IgD-negative memory B cell (primary cell): ENCODE data around the gene WWOX. TPM values are rescaled to one million over a fixed set of nuclear protein-coding genes. Genes with fewer than 3 reads are reported as not detected.

Source experiments
- H3K27ac Mint-ChIP-seq, 3 donors: one replicate each; pipeline ENCODE4 v1.8.0; 2020 to 2022; ENCODE audit warnings: mild to moderate bottlenecking in 3 of 3, mixed read lengths in 3 of 3, moderate library complexity in 1 of 3
- H3K27me3 Mint-ChIP-seq: one replicate; pipeline ENCODE4 v1.8.0; 2021; ENCODE audit warnings: mixed read lengths
- H3K36me3 Mint-ChIP-seq: one replicate; pipeline ENCODE4 v1.8.0; 2020; ENCODE audit warnings: mild to moderate bottlenecking, mixed read lengths
- H3K4me1 Mint-ChIP-seq, 3 donors: one replicate each; pipeline ENCODE4 v1.8.0; 2020 to 2022; ENCODE audit warnings: mixed read lengths in 3 of 3, mild to moderate bottlenecking in 1 of 3
- H3K4me3 Mint-ChIP-seq, 4 donors: one replicate each; pipeline ENCODE4 v1.8.0; 2020 to 2022; ENCODE audit warnings: mild to moderate bottlenecking in 4 of 4, mixed read lengths in 4 of 4, moderate library complexity in 3 of 4
- H3K9me3 Mint-ChIP-seq, 3 donors: one replicate each; pipeline ENCODE4 v1.8.0; 2020 to 2021; ENCODE audit warnings: mixed read lengths in 3 of 3, mild to moderate bottlenecking in 1 of 3
- polyA plus RNA-seq: library from polyadenylated mRNA; unstranded; fragments of 300-500 nt; fragmentation: Illumina TruSeq; gene quantifications from one replicate; pipeline ENCODE4 v1.2.3, GENCODE V29; 2021

The WWOX gene
- polyA plus RNA-seq, 1 donor from 2014 or later, result 12.2 TPM

DNA sequence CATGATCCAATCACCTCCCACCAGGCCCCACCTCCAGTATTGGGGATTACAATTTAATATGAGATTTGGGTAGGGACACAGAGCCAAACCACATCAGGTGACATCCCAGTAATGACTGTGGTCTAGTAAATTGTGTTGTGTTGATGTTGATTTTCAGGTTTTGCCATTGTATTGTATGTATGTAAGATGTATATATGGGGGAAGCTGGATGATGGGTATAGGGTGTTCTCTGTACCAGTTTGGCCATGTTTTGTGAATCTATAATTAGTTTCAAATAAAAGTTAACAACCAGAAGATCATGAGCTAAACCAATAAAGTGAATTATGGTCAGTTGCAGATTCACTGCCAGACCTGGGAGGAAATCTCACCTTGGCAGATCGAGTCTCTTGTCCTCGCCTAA lies 283.7 kb downstream of the WWOX start:
- Mint-ChIP-seq H3K9me3 (peaks cover 0 to 2% (median 1%) of the 10 kb centered on the region in 3 donors), H3K27me3 (no peaks in the 10 kb centered on the region), H3K36me3 (peaks cover 6% of the 10 kb centered on the region), H3K27ac (no peak overlapping the region), H3K4me3 (no peak overlapping the region), H3K4me1 (no peaks in the 10 kb centered on the region)

DNA sequence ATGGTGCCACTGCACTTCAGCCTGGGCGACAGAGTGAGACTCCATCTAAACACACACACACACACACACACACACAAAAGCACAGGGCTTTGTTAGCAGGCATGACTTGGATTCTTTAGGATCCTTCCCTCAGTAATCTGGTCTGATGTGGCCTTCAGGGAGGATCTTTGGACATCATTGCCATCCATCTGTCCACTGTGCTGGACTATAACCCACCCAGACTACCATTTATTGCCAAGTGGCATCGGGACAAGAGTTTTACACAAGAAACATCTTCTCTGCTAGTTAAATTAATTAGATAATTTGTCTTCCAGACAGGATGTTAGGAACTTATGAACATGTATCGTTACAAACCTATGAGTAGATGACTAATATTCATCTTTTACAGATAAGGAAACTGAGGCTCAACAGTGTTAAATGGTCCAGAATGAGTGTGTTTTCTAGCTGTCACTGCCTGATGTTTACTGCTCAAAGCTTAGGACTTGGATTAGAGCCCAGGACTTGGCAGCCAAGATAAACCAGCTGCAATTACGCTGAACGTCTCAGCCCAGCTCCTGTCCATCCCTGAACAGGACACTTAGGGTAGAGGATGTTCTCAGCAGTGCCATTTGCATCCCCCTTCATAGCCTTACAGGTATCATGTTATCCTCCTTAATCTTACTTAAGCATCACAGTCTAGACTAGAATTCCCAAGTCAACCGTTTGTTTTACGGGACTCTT lies 285.8 kb downstream of the WWOX start:
- no peak overlapping the region for H3K27ac Mint-ChIP-seq
- H3K4me3 Mint-ChIP-seq, result no peak overlapping the region
- no peaks in the 10 kb centered on the region for H3K27me3 Mint-ChIP-seq
- H3K4me1 Mint-ChIP-seq, result no peaks in the 10 kb centered on the region
- peaks cover 0 to 2% (median 1%) of the 10 kb centered on the region in 3 donors for H3K9me3 Mint-ChIP-seq
- peaks cover 12% of the 10 kb centered on the region for H3K36me3 Mint-ChIP-seq

DNA sequence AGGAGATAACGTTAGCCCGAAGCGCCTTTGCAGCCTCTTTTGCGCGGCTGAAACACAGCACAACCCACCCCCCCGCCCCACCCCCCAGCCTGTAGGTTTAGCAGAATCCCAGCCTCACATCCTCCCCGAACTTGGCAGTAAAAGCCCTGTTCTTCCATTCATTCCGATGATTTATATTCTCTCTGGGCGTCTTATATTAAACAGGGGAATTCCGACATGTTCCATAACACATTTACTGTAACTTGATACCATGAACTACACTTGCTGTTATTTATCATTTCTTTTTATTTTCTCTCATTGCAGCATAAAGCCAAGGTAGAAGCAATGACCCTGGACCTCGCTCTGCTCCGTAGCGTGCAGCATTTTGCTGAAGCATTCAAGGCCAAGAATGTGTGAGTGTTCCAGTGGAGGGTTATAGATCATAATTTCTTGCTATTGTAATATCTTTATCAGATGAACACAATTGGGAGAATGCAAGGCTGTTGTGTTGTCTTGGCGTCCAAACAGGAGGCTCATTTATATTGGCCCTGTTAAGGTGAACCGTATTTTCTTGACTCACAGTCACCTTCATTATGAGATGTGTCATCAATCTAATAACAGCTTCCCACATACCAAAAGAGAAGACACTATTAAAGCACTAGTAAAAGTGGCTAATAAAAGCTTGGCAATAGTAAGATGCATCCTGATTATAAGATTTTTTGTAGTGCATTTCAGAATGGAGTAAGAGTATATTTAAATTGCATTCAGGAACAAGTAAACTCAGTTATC lies 287.3 kb downstream of the WWOX start:
- Mint-ChIP-seq H3K4me3 (no peak overlapping the region), H3K4me1 (no peaks in the 10 kb centered on the region), H3K27me3 (no peaks in the 10 kb centered on the region), H3K9me3 (peaks cover 0 to 2% (median 1%) of the 10 kb centered on the region in 3 donors), H3K36me3 (peaks cover 15% of the 10 kb centered on the region), H3K27ac (no peak overlapping the region)

DNA sequence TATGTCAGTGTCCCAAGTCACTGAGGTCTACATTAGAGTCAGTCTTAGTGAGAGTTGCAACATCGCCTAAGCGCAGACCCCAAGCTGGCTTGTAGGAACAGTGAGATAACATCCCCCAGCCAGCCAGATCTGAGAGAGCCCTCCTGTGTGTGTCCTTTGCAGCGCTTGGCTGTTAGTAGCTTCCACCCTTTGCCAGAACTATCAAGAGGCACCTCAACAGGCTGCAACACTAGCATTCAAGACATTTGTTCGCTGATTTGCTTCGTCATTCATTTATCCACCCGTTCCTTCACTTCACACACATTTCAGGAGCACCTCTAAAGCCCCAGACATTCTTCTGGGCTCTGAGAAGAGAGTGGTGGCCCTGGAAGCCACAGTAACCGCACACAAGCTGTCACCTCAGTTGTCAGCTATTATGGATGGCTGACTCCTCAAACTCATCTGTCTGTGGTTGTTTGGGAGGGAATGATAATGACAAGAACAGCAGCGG lies 289.6 kb downstream of the WWOX start:
- Mint-ChIP-seq H3K36me3 (peaks cover 15% of the 10 kb centered on the region), H3K9me3 (no peaks in the 10 kb centered on the region), H3K27ac (no peak overlapping the region), H3K4me3 (no peak overlapping the region), H3K4me1 (no peaks in the 10 kb centered on the region), H3K27me3 (no peaks in the 10 kb centered on the region)

DNA sequence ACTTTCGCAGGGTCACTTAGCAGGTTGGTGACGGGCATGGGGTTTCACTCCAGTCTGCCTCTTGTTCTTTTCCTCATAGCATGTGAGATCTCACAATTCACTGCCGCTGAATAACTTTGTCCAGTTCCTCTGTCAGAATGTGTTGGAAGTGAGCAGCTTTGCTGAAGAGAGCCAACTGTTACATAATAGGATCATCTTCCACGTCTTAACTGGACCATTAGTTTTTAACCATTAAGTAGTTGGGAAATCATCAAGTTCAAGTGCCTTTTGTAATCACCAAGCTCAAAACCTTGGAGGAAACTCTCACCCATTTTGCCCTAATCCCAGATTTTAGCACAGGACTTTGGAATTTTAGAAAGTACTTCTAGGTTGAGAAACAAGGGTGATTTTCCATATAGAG lies 290.6 kb downstream of the WWOX start:
- Mint-ChIP-seq H3K4me3 (no peak overlapping the region), H3K4me1 (no peaks in the 10 kb centered on the region), H3K27me3 (no peaks in the 10 kb centered on the region), H3K9me3 (no peaks in the 10 kb centered on the region), H3K36me3 (peaks cover 15% of the 10 kb centered on the region), H3K27ac (no peak overlapping the region)

DNA sequence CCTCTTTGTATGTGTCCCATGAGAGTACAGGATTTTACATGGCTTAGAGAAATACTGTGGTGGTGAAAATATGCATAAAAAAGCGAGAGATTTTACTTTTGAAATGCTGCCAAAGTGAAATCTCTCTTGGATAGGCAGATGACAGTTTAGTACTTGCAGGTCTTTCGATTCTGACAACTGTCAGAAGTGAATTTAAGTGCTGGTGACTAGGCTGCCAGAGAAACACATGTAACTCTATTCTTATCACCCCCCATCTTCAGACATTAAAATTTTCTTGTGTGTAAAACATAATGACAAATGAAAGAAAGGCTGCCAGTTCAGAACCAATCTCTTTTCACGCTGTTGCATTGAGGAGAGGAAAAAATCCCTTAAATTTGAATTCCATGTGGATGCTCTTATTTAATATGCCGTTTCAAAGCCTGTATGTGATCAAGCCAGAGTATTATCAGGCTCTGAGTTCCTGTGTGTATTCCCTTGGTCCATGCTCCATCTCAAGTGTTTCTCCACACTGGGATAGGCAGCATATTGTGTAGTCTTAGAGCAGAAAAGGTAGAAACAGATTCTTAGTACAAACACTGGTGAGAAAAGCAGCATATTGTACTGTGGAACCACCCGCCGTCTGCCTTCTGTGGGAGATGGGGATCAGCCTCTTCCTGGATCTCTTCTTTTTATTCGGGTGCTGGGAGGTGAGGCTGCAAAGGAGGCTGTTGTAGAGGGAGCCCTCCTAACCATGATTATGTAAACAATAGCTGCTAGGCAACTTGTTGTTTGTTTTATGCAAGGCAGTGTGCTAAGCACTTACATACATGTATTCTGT lies 291.3 kb downstream of the WWOX start:
- peaks cover 15% of the 10 kb centered on the region for H3K36me3 Mint-ChIP-seq
- H3K9me3 Mint-ChIP-seq, result no peaks in the 10 kb centered on the region
- H3K27ac Mint-ChIP-seq, result no peak overlapping the region
- H3K27me3 Mint-ChIP-seq, result no peaks in the 10 kb centered on the region
- no peaks in the 10 kb centered on the region for H3K4me1 Mint-ChIP-seq
- no peak overlapping the region for H3K4me3 Mint-ChIP-seq

DNA sequence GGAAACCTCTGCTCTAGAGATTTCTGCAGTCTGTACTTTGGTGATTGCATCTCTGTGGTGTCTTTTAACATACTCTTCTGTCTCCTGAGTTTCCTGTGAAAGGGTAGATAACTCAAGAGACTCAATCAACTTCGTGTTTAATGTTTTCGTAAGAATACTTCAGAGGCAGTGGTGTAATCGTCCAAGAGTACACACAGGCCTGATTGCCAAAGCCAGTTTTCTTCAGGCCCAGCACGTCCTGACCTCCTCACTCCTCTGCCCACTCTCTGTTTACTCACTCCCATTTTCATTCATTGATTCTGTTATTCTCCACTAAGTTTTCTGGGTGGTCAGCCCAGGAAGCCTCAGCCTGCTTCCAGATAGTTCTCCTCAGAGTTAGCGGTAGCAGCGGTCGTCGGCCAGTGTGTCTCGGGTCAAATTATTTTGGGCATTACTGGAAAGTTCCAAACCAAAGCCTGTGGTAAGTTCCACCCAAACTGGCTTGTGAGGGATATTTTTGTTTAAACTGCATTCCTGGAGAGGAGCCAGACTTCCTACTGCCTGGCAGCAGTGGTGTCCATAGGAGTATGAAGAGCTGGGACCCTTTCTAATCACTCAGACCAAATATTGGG lies 293.2 kb downstream of the WWOX start:
- H3K4me1 Mint-ChIP-seq, result no peaks in the 10 kb centered on the region
- H3K27me3 Mint-ChIP-seq, result no peaks in the 10 kb centered on the region
- no peak overlapping the region for H3K4me3 Mint-ChIP-seq
- no peak overlapping the region for H3K27ac Mint-ChIP-seq
- peaks cover 10% of the 10 kb centered on the region for H3K36me3 Mint-ChIP-seq
- no peaks in the 10 kb centered on the region for H3K9me3 Mint-ChIP-seq

DNA sequence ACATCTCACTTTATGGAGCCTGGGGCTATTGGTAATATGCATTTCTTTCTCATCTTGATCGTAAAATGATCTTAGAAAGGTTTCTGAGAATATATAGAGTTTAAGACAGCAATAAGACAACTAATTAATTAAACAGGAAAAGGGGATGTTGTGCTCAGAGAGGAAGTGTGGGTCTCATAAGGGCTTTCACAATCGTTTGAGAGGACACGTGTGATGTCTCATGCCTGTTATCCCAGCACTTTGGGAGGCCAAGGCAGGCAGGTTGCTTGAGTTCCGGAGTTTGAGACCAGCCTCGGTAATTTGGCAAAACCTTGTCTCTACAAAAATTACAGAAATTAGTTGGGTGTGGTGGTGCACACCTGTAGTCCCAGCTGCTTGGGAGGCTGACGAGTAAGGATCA lies 295.6 kb downstream of the WWOX start:
- no peaks in the 10 kb centered on the region for H3K27me3 Mint-ChIP-seq
- H3K27ac Mint-ChIP-seq, result peak overlapping the region in 1 of 3 donors; percentile 17
- no peaks in the 10 kb centered on the region for H3K9me3 Mint-ChIP-seq
- peak overlapping the region in 1 of 4 donors; percentile 30 for H3K4me3 Mint-ChIP-seq
- H3K4me1 Mint-ChIP-seq, result no peaks in the 10 kb centered on the region
- H3K36me3 Mint-ChIP-seq, result peaks cover 3% of the 10 kb centered on the region

DNA sequence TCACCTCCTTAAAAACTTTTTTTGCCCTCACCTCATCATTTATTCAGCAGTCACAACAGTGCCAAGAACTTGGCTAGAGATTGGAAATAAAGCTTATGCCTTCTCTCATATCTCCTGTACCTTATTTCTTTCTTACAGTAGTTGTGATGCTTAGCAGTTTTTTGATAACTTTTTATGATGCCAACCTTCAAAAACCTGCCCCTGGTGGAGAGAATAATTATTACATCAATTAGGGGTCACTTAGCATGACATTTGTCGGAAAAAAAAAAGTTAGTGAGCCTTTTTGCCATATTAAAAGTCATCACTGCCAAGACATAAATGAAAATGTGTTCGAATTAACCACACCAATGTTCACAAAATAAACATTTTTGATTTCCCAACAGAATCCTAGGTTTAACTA lies 296.6 kb downstream of the WWOX start:
- Mint-ChIP-seq H3K4me1 (no peaks in the 10 kb centered on the region), H3K9me3 (no peaks in the 10 kb centered on the region), H3K27me3 (no peaks in the 10 kb centered on the region), H3K4me3 (no peak overlapping the region), H3K27ac (no peak overlapping the region), H3K36me3 (no peaks in the 10 kb centered on the region)

DNA sequence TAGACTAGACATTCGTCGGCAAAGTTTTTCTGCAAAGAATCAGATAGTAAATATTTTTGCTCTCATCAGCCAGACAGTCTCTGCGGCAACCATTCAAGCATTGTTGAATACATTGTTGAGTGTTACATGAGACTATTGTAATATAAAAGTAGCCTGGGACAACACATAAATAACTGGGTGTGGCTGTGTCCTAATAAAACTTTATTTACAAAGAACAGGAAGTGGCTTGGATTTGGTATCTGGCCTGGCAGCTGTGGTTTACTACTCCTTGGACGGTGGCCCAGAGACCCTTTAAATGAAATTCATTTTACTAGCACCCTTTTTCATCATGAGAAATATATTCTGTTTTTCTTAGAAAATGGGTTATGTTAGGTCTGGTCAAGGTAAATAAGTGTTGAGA lies 297.2 kb downstream of the WWOX start:
- H3K36me3 Mint-ChIP-seq, result no peaks in the 10 kb centered on the region
- no peaks in the 10 kb centered on the region for H3K4me1 Mint-ChIP-seq
- H3K27ac Mint-ChIP-seq, result no peak overlapping the region
- no peaks in the 10 kb centered on the region for H3K27me3 Mint-ChIP-seq
- no peaks in the 10 kb centered on the region for H3K9me3 Mint-ChIP-seq
- H3K4me3 Mint-ChIP-seq, result no peak overlapping the region

DNA sequence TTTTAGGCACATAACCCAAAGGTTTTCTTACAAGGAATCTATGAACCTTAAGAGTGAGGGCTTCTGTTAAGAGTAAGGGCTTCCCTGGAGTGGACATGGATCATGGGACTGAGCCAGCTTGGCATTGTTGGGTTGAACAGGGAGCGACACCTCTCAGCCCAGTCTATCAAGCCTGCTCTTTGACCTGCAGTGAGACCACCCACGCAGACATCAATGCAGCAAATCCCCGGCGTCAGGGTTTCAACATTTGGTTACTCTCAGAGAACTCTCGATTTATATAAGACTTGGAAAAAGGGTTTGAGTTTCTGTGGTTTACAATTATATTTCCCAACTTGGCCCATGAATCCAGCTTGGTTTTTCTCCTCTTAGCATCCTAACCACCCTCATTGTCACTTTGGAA lies 299.9 kb downstream of the WWOX start:
- Mint-ChIP-seq H3K27me3 (no peaks in the 10 kb centered on the region), H3K36me3 (no peaks in the 10 kb centered on the region), H3K27ac (no peak overlapping the region), H3K4me1 (no peaks in the 10 kb centered on the region), H3K4me3 (no peak overlapping the region), H3K9me3 (no peaks in the 10 kb centered on the region)

DNA sequence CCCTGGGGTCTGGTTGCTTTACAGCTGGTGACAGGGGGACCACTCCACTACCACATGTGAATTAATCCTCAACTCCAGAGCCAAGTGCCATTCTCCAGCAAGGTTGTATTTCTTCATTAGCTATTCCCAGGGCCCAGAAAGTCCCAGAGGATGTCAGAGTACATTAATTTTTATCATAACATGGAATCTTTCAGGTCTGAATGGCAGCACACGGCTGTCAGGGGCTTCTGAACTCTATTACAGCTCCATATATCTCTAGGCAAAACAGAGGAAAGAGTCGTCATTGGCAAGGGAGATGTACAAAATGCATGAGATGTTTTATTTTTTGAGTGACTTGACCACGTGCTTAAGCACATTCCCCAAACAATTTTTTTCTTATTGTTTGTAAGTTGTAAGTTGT lies 303.4 kb downstream of the WWOX start:
- peaks cover 0 to 3% (median 0%) of the 10 kb centered on the region in 3 donors for H3K9me3 Mint-ChIP-seq
- no peaks in the 10 kb centered on the region for H3K36me3 Mint-ChIP-seq
- no peaks in the 10 kb centered on the region for H3K4me1 Mint-ChIP-seq
- H3K27ac Mint-ChIP-seq, result no peak overlapping the region
- no peak overlapping the region for H3K4me3 Mint-ChIP-seq
- peaks cover 1% of the 10 kb centered on the region for H3K27me3 Mint-ChIP-seq

DNA sequence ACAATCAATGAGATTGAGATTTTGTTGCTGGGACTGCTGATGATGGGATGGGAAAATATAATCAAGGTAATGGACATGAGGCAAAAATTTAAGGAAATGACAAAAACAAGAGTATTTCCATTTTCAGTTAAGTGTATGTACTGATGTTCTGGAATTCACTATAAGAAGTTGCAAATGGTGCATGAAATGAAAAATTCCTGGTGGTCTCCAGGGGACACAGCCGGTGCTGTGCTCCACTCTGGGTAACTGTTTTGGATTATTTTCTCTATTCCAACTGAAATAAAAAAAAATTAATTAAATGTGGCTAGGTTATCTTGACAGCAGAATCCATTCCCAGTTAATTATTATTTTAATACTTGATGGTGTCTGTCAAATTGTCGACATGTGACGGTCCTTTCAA lies 305.6 kb downstream of the WWOX start:
- Mint-ChIP-seq H3K4me3 (no peak overlapping the region), H3K9me3 (peaks cover 0 to 12% (median 8%) of the 10 kb centered on the region in 3 donors)

DNA sequence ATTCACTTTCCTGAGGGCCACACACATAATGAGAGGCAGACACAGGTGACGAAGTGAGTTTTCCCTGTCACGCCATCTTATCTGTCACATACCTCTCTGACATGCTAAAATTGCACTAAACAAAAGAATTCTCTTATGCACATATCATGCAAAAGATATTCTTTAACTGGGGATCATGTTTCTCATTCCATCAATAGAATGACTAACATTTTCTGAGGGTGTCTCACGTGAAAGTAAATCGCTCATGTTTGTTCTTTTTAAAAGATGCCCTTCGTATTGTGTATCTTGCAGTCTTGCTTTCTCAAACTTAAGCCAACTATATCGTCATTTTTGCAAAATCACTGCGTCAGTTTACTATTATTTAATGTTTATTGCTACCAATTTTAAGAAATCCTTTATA lies 306.4 kb downstream of the WWOX start:
- peaks cover 0 to 13% (median 8%) of the 10 kb centered on the region in 3 donors for H3K9me3 Mint-ChIP-seq
- no peaks in the 10 kb centered on the region for H3K4me1 Mint-ChIP-seq
- peaks cover 3% of the 10 kb centered on the region for H3K36me3 Mint-ChIP-seq
- H3K27me3 Mint-ChIP-seq, result peaks cover 1% of the 10 kb centered on the region
- no peak overlapping the region for H3K4me3 Mint-ChIP-seq
- H3K27ac Mint-ChIP-seq, result no peak overlapping the region

More for the DNA sequence above, 305.6 kb downstream of the WWOX start:
- no peak overlapping the region for H3K27ac Mint-ChIP-seq
- no peaks in the 10 kb centered on the region for H3K4me1 Mint-ChIP-seq
- peaks cover 1% of the 10 kb centered on the region for H3K27me3 Mint-ChIP-seq
- H3K36me3 Mint-ChIP-seq, result peaks cover 3% of the 10 kb centered on the region

DNA sequence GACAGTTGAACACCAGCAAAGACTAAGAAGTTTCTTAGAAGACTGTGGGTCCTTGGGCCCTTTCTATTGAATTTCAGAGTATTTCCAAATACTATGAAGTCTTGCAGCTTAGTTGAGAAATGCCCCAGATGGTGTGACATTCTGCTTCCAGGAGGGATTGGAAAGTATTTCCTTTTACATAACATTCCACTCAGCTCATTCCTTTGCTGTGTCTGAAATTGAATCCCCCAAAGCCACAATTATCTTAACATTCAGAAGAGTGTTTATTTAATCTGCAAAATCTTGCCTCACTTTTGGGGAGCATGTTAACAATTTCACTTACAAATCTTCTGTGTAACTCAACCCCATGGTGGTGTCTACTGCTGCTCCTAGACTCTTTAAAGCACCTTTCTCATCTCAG lies 307.7 kb downstream of the WWOX start:
- Mint-ChIP-seq H3K4me1 (peaks cover 0 to 2% (median 0%) of the 10 kb centered on the region in 3 donors), H3K36me3 (peaks cover 5% of the 10 kb centered on the region), H3K4me3 (no peak overlapping the region), H3K9me3 (peaks cover 2 to 17% (median 8%) of the 10 kb centered on the region in 3 donors), H3K27ac (no peak overlapping the region), H3K27me3 (peaks cover 1% of the 10 kb centered on the region)
